ENCODE results near the gene GYS2.

- no peak for TF ChIP-seq CTCF (conservative IDR thresholded peaks at IDR 0.05; ENCODE audit: low read depth, low read length)
- no peak for TF ChIP-seq EZH2 (IDR thresholded peaks at IDR 0.05; ENCODE audit: low read length, unreplicated experiment)
- no peak for TF ChIP-seq EZH2phosphoT487 (IDR thresholded peaks at IDR 0.05; ENCODE audit: borderline replicate concordance, low read length)
These were observed 51.9 kb downstream of the GYS2 start for GRCh38 chr12:21552635-21553328.

Data from PC-3 (cell line).